Adrenal gland (tissue), 5 donors: ENCODE data around the gene DOCK6.

Experiments
- POLR2A ChIP-seq, 2 donors: fragments of 450-650 bp; IDR thresholded peaks; one replicate each; pipeline ENCODE4 v1.6.1; 2017; ENCODE audit warnings: antibody characterized with exemption in 2 of 2, mild to moderate bottlenecking in 2 of 2, moderate library complexity in 1 of 2
- TF ChIP-seq, protein P1 (sequence below), 6 experiments: fragments of 450-650 bp in 4 of 6; fragments of 200-600 bp in 2 of 6; sonication (generic) in 1 of 6; IDR thresholded peaks; 1 replicate in 5 of 6; 2 replicates in 1 of 6; pipeline versions ENCODE4 v1.5.1 to v1.8.0; 2016 to 2021; ENCODE audit warnings: antibody characterized with exemption in 6 of 6, mild to moderate bottlenecking in 2 of 6, moderate library complexity in 1 of 6
- donor health status: DM: no; HTN: no; CAD: no.

DNA sequence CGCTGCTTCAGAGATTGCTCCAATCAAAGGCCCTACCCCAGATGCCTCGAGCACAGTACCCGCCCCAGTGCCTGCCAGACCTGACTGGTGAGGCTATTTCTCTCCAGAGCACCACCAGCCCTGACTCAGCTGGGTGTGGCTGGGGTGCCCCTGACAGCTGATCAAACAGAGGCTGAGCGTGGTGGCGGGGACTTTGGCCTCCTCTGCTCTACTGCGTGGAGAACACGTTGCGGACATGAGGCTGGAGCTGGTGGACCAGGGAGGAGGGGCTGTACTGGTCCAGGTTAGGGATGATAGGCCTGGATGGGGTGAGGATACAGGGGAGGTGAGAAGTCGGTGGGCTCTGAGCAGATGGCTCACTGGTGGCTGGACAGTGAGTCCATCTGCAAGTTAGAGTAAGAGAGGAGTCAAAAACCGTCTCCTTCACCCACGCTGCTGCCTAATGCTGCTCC, 3.5 kb upstream of the DOCK6 start:
- TF ChIP-seq, protein P1, sequence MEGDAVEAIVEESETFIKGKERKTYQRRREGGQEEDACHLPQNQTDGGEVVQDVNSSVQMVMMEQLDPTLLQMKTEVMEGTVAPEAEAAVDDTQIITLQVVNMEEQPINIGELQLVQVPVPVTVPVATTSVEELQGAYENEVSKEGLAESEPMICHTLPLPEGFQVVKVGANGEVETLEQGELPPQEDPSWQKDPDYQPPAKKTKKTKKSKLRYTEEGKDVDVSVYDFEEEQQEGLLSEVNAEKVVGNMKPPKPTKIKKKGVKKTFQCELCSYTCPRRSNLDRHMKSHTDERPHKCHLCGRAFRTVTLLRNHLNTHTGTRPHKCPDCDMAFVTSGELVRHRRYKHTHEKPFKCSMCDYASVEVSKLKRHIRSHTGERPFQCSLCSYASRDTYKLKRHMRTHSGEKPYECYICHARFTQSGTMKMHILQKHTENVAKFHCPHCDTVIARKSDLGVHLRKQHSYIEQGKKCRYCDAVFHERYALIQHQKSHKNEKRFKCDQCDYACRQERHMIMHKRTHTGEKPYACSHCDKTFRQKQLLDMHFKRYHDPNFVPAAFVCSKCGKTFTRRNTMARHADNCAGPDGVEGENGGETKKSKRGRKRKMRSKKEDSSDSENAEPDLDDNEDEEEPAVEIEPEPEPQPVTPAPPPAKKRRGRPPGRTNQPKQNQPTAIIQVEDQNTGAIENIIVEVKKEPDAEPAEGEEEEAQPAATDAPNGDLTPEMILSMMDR (IDR thresholded peaks at IDR 0.05): no peak
- TF ChIP-seq POLR2A (IDR thresholded peaks at IDR 0.05): no peak
